Measurements from ENCODE around the gene DOCK2. TPM values are rescaled to one million over a fixed set of nuclear protein-coding genes. Genes with fewer than 3 reads are reported as not detected.

The DOCK2 gene
- total and polyA plus RNA-seq, 4 donors, result 5.0 to 30.4 (median 7.4) TPM

- no CpG with 5 or more reads among the region's 2 CpGs for WGBS (ENCODE audit: insufficient coverage)
- Histone ChIP-seq H3K36me3 (ENCODE audit: control insufficient read depth, insufficient read depth, low read length) (no peaks in the 10 kb centered on the region), H3K27me3 (ENCODE audit: control insufficient read depth, insufficient read depth, low read length) (no peaks in the 10 kb centered on the region), H3K4me3 (ENCODE audit: low read depth, low read length) (no peak overlapping the region), H3K27ac (ENCODE audit: low read depth, low read length) (no peak overlapping the region), H3K9me3 (ENCODE audit: control insufficient read depth, insufficient read depth, low read length) (no peaks in the 10 kb centered on the region), H3K4me1 (ENCODE audit: control insufficient read depth, insufficient read depth, low read length) (no peaks in the 10 kb centered on the region)
- DNase-seq (ENCODE audit: low read depth in 4 of 6, low spot score in 6 of 6), result no peak
Observed at GRCh38 chr5:169848792-169849191, 211.7 kb downstream of the DOCK2 start.

- Histone ChIP-seq H3K27me3 (ENCODE audit: control insufficient read depth, insufficient read depth, low read length) (no peaks in the 10 kb centered on the region), H3K27ac (ENCODE audit: low read depth, low read length) (no peak overlapping the region), H3K36me3 (ENCODE audit: control insufficient read depth, insufficient read depth, low read length) (no peaks in the 10 kb centered on the region), H3K4me3 (ENCODE audit: low read depth, low read length) (no peak overlapping the region), H3K9me3 (ENCODE audit: control insufficient read depth, insufficient read depth, low read length) (no peaks in the 10 kb centered on the region), H3K4me1 (ENCODE audit: control insufficient read depth, insufficient read depth, low read length) (no peaks in the 10 kb centered on the region)
- no peak for DNase-seq (ENCODE audit: low read depth in 4 of 6, low spot score in 6 of 6)
- no CpG with 5 or more reads among the region's 2 CpGs for WGBS (ENCODE audit: insufficient coverage)
Observed at GRCh38 chr5:169850409-169850808, 213.3 kb downstream of the DOCK2 start.

GRCh38 chr5:169851321-169851850 is 214.3 kb downstream of the DOCK2 start:
- WGBS (ENCODE audit: insufficient coverage), result no CpG with 5 or more reads among the region's 1 CpG
- Histone ChIP-seq H3K4me1 (ENCODE audit: control insufficient read depth, insufficient read depth, low read length) (no peaks in the 10 kb centered on the region), H3K36me3 (ENCODE audit: control insufficient read depth, insufficient read depth, low read length) (no peaks in the 10 kb centered on the region), H3K4me3 (ENCODE audit: low read depth, low read length) (no peak overlapping the region), H3K27me3 (ENCODE audit: control insufficient read depth, insufficient read depth, low read length) (no peaks in the 10 kb centered on the region), H3K9me3 (ENCODE audit: control insufficient read depth, insufficient read depth, low read length) (no peaks in the 10 kb centered on the region), H3K27ac (ENCODE audit: low read depth, low read length) (no peak overlapping the region)
- DNase-seq (ENCODE audit: low read depth in 4 of 6, low spot score in 6 of 6), result no peak

GRCh38 chr5:169856571-169856970 is 219.5 kb downstream of the DOCK2 start:
- Histone ChIP-seq H3K36me3 (ENCODE audit: control insufficient read depth, insufficient read depth, low read length) (no peaks in the 10 kb centered on the region), H3K4me3 (ENCODE audit: low read depth, low read length) (no peak overlapping the region), H3K9me3 (ENCODE audit: control insufficient read depth, insufficient read depth, low read length) (no peaks in the 10 kb centered on the region), H3K4me1 (ENCODE audit: control insufficient read depth, insufficient read depth, low read length) (no peaks in the 10 kb centered on the region), H3K27me3 (ENCODE audit: control insufficient read depth, insufficient read depth, low read length) (no peaks in the 10 kb centered on the region), H3K27ac (ENCODE audit: low read depth, low read length) (no peak overlapping the region)
- WGBS (ENCODE audit: insufficient coverage), result 92% methylated on average over 2 of the region's 2 CpGs
- DNase-seq (ENCODE audit: low read depth in 4 of 6, low spot score in 6 of 6), result peak in 1 of 6 donors; percentile 26

GRCh38 chr5:169860585-169860984 is 223.5 kb downstream of the DOCK2 start:
- Histone ChIP-seq H3K27ac (ENCODE audit: low read depth, low read length) (no peak overlapping the region), H3K36me3 (ENCODE audit: control insufficient read depth, insufficient read depth, low read length) (peaks cover 3% of the 10 kb centered on the region), H3K27me3 (ENCODE audit: control insufficient read depth, insufficient read depth, low read length) (no peaks in the 10 kb centered on the region), H3K4me3 (ENCODE audit: low read depth, low read length) (no peak overlapping the region), H3K9me3 (ENCODE audit: control insufficient read depth, insufficient read depth, low read length) (no peaks in the 10 kb centered on the region), H3K4me1 (ENCODE audit: control insufficient read depth, insufficient read depth, low read length) (no peaks in the 10 kb centered on the region)
- WGBS (ENCODE audit: insufficient coverage), result 100% methylated on average over 1 of the region's 3 CpGs
- peak in 1 of 6 donors; percentile 25 for DNase-seq (ENCODE audit: low read depth in 4 of 6, low spot score in 6 of 6)

- H3K9me3 ChIP-seq (ENCODE audit: control insufficient read depth, insufficient read depth, low read length), result no peaks in the 10 kb centered on the region
- no peak for DNase-seq (ENCODE audit: low read depth in 4 of 6, low spot score in 6 of 6)
- H3K36me3 ChIP-seq (ENCODE audit: control insufficient read depth, insufficient read depth, low read length), result peaks cover 3% of the 10 kb centered on the region
- no peaks in the 10 kb centered on the region for H3K4me1 ChIP-seq (ENCODE audit: control insufficient read depth, insufficient read depth, low read length)
- no CpG with 5 or more reads among the region's 2 CpGs for WGBS (ENCODE audit: insufficient coverage)
- H3K4me3 ChIP-seq (ENCODE audit: low read depth, low read length), result no peak overlapping the region
- H3K27ac ChIP-seq (ENCODE audit: low read depth, low read length), result no peak overlapping the region
- H3K27me3 ChIP-seq (ENCODE audit: control insufficient read depth, insufficient read depth, low read length), result no peaks in the 10 kb centered on the region
Observed at GRCh38 chr5:169861433-169861832, 224.4 kb downstream of the DOCK2 start.

- WGBS (ENCODE audit: insufficient coverage), result no CpG with 5 or more reads among the region's 2 CpGs
- Histone ChIP-seq H3K27ac (ENCODE audit: low read depth, low read length) (no peak overlapping the region), H3K9me3 (ENCODE audit: control insufficient read depth, insufficient read depth, low read length) (no peaks in the 10 kb centered on the region), H3K36me3 (ENCODE audit: control insufficient read depth, insufficient read depth, low read length) (peaks cover 3% of the 10 kb centered on the region), H3K4me3 (ENCODE audit: low read depth, low read length) (no peak overlapping the region), H3K27me3 (ENCODE audit: control insufficient read depth, insufficient read depth, low read length) (no peaks in the 10 kb centered on the region), H3K4me1 (ENCODE audit: control insufficient read depth, insufficient read depth, low read length) (no peaks in the 10 kb centered on the region)
- DNase-seq (ENCODE audit: low read depth in 4 of 6, low spot score in 6 of 6), result no peak
Observed at GRCh38 chr5:169861934-169862333, 224.9 kb downstream of the DOCK2 start.

GRCh38 chr5:169862391-169862811 is 225.3 kb downstream of the DOCK2 start:
- Histone ChIP-seq H3K4me1 (ENCODE audit: control insufficient read depth, insufficient read depth, low read length) (no peaks in the 10 kb centered on the region), H3K4me3 (ENCODE audit: low read depth, low read length) (no peak overlapping the region), H3K27me3 (ENCODE audit: control insufficient read depth, insufficient read depth, low read length) (no peaks in the 10 kb centered on the region), H3K9me3 (ENCODE audit: control insufficient read depth, insufficient read depth, low read length) (no peaks in the 10 kb centered on the region), H3K27ac (ENCODE audit: low read depth, low read length) (no peak overlapping the region), H3K36me3 (ENCODE audit: control insufficient read depth, insufficient read depth, low read length) (peaks cover 3% of the 10 kb centered on the region)
- no peak for DNase-seq (ENCODE audit: low read depth in 4 of 6, low spot score in 6 of 6)
- WGBS (ENCODE audit: insufficient coverage), result no CpG with 5 or more reads among the region's 4 CpGs

GRCh38 chr5:169864483-169864882 is 227.4 kb downstream of the DOCK2 start:
- Histone ChIP-seq H3K4me3 (ENCODE audit: low read depth, low read length) (no peak overlapping the region), H3K27ac (ENCODE audit: low read depth, low read length) (no peak overlapping the region), H3K4me1 (ENCODE audit: control insufficient read depth, insufficient read depth, low read length) (peaks cover 5% of the 10 kb centered on the region), H3K9me3 (ENCODE audit: control insufficient read depth, insufficient read depth, low read length) (no peaks in the 10 kb centered on the region), H3K27me3 (ENCODE audit: control insufficient read depth, insufficient read depth, low read length) (no peaks in the 10 kb centered on the region), H3K36me3 (ENCODE audit: control insufficient read depth, insufficient read depth, low read length) (peaks cover 3% of the 10 kb centered on the region)
- DNase-seq (ENCODE audit: low read depth in 4 of 6, low spot score in 6 of 6), result no peak
- no CpG with 5 or more reads among the region's 1 CpG for WGBS (ENCODE audit: insufficient coverage)

GRCh38 chr5:169867347-169867746 is 230.3 kb downstream of the DOCK2 start:
- H3K9me3 ChIP-seq (ENCODE audit: control insufficient read depth, insufficient read depth, low read length), result no peaks in the 10 kb centered on the region
- no peak overlapping the region for H3K27ac ChIP-seq (ENCODE audit: low read depth, low read length)
- H3K27me3 ChIP-seq (ENCODE audit: control insufficient read depth, insufficient read depth, low read length), result no peaks in the 10 kb centered on the region
- peaks cover 3% of the 10 kb centered on the region for H3K36me3 ChIP-seq (ENCODE audit: control insufficient read depth, insufficient read depth, low read length)
- H3K4me3 ChIP-seq (ENCODE audit: low read depth, low read length), result no peak overlapping the region
- DNase-seq (ENCODE audit: low read depth in 4 of 6, low spot score in 6 of 6), result no peak
- H3K4me1 ChIP-seq (ENCODE audit: control insufficient read depth, insufficient read depth, low read length), result peaks cover 5% of the 10 kb centered on the region
- WGBS (ENCODE audit: insufficient coverage), result 100% methylated on average over 1 of the region's 2 CpGs
